ENCODE measurements around the gene TAS2R40. TPM values are rescaled to one million over a fixed set of nuclear protein-coding genes. Genes with fewer than 3 reads are reported as not detected.
"Not testable (repeated sequence)": the region's sequence is repeated elsewhere in the genome, so short reads cannot be mapped to it uniquely, and the experiment has no call there.

The TAS2R40 gene
- total RNA-seq: not detected
- not detected for polyA plus RNA-seq
- long read RNA-seq, donor 1: 0 reads
- long read RNA-seq, donor 2: 0 reads
- long read RNA-seq, donor 3: 0 reads

DNA sequence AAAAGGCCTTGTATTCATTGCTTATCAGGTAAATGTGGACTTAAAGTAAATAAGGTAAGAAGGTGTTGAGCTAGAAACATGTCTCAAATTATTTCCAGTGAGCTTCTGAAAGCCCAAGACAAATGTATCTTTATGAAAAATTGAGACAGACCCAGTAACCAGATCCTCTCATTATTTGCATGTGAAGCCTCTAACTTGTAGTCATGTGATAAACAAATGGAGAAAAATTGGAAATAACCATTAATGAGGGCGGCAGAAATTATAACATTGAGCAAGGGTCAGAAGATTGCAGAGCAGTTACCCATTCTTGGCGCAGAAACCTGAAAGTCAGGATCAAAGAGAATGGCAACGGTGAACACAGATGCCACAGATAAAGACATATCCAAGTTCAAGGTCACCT lies at the start of gene TAS2R40:
TSS of gene TAS2R40 (plus strand) at position 301 of the 400 bp plus-strand sequence. CDS start at position 343, 42 bp downstream.
- H3K4me1 ChIP-seq: peaks cover 0 to 15% (median 0%) of the 10 kb centered on the region in 9 donors
- H3K36me3 ChIP-seq: no peaks in the 10 kb centered on the region
- H3K9me3 ChIP-seq: no peaks in the 10 kb centered on the region
- ATAC-seq (no peak), DNase-seq (no peak)
- H3K4me3 ChIP-seq: no peak within 1 kb of the TSS
- H3K27ac ChIP-seq: peak within 1 kb of the TSS in 1 of 10 donors; percentile 83
- peaks cover 0 to 16% (median 0%) of the 10 kb centered on the region in 7 donors for H3K27me3 ChIP-seq
- TF ChIP-seq, protein P1, sequence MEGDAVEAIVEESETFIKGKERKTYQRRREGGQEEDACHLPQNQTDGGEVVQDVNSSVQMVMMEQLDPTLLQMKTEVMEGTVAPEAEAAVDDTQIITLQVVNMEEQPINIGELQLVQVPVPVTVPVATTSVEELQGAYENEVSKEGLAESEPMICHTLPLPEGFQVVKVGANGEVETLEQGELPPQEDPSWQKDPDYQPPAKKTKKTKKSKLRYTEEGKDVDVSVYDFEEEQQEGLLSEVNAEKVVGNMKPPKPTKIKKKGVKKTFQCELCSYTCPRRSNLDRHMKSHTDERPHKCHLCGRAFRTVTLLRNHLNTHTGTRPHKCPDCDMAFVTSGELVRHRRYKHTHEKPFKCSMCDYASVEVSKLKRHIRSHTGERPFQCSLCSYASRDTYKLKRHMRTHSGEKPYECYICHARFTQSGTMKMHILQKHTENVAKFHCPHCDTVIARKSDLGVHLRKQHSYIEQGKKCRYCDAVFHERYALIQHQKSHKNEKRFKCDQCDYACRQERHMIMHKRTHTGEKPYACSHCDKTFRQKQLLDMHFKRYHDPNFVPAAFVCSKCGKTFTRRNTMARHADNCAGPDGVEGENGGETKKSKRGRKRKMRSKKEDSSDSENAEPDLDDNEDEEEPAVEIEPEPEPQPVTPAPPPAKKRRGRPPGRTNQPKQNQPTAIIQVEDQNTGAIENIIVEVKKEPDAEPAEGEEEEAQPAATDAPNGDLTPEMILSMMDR (IDR thresholded peaks at IDR 0.05): no peak
- WGBS, 2 donors: 85 to 87% methylated on average over 3 of the region's 3 CpGs
- intact Hi-C loops (cut with DNase I): no loop called here

DNA sequence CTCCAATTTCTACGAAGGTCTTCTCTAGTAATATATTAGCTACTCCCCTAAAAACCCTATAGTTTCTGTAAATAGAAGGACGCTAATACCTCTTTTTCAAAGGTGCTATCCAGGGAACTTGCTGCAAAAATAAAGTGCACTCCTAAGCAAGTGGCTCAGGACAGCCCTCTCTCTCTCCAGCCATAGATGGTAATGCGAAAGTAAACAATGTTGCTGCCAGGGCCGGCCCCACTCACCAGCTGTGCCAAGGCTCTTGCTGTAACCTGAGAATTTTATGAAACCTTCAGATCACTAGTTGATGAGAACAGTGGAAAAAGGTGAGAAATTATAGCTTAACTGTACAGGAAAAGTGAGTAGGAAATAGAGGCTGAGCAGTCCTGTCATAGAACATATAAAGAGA lies 49.5 kb upstream of the TAS2R40 start:
- H3K4me3 ChIP-seq: no peak overlapping the region
- DNase-seq (no peak), ATAC-seq (no peak)
- intact Hi-C loops (cut with DNase I): no loop called here
- H3K4me1 ChIP-seq: no peaks in the 10 kb centered on the region
- H3K27ac ChIP-seq: no peak overlapping the region
- H3K9me3 ChIP-seq: peaks cover 0 to 13% (median 8%) of the 10 kb centered on the region in 11 donors
- WGBS, 2 donors: 72 to 75% methylated on average over 4 of the region's 4 CpGs
- TF ChIP-seq, protein P1 (IDR thresholded peaks at IDR 0.05): no peak
- no peaks in the 10 kb centered on the region for H3K27me3 ChIP-seq
- H3K36me3 ChIP-seq: no peaks in the 10 kb centered on the region

- DNase-seq: no peak
- Histone ChIP-seq H3K27ac (no peak overlapping the region), H3K27me3 (no peaks in the 10 kb centered on the region), H3K4me3 (no peak overlapping the region), H3K9me3 (peaks cover 0 to 45% (median 24%) of the 10 kb centered on the region in 11 donors), H3K4me1 (no peaks in the 10 kb centered on the region), H3K36me3 (no peaks in the 10 kb centered on the region)
- WGBS, 2 donors: 91 to 94% methylated on average over 5 of the region's 5 CpGs
- ATAC-seq: no peak
- TF ChIP-seq, protein P1 (IDR thresholded peaks at IDR 0.05): no peak
- intact Hi-C loops (cut with DNase I): no loop called here
These were observed 45.7 kb upstream of the TAS2R40 start for GRCh38 chr7:143176128-143176527.

GRCh38 chr7:143177374-143178119 lies 44.3 kb upstream of the TAS2R40 start:
- no peak for ATAC-seq
- TF ChIP-seq, protein P1 (IDR thresholded peaks at IDR 0.05): no peak

GRCh38 chr7:143180771-143181170 lies 41.1 kb upstream of the TAS2R40 start:
- H3K27me3 ChIP-seq; intact Hi-C loops (cut with DNase I); H3K4me1 ChIP-seq; H3K27ac ChIP-seq; H3K36me3 ChIP-seq; DNase-seq; ATAC-seq; H3K4me3 ChIP-seq: not testable (repeated sequence)
- WGBS, 2 donors: 80 to 94% methylated on average over 4 of the region's 4 CpGs
- H3K9me3 ChIP-seq: peaks cover 0 to 45% (median 24%) of the 10 kb centered on the region in 11 donors

More at GRCh38 chr7:143177374-143178119, 44.3 kb upstream of the TAS2R40 start:
- peaks cover 0 to 45% (median 24%) of the 10 kb centered on the region in 11 donors for H3K9me3 ChIP-seq
- H3K27ac ChIP-seq: no peak overlapping the region
- DNase-seq: no peak
- intact Hi-C loops (cut with DNase I): no loop called here
- H3K36me3 ChIP-seq: no peaks in the 10 kb centered on the region
- no peaks in the 10 kb centered on the region for H3K4me1 ChIP-seq
- 86 to 88% methylated on average over 2 of the region's 2 CpGs for WGBS, 2 donors
- no peaks in the 10 kb centered on the region for H3K27me3 ChIP-seq
- no peak overlapping the region for H3K4me3 ChIP-seq

Data from heart right ventricle (tissue), 16 donors.